MM.1S (cell line): ENCODE results near the gene IDH3G.

ENCODE experiments used
- DNase-seq: peaks from one replicate; pipeline ENCODE4 v3.0.0-alpha.2; 2015
- H2AFZ ChIP-seq: fragments of 300-600 bp; sonication (generic); 2 replicates; pipeline ENCODE4 v1.6.0; 2016; ENCODE audit warnings: antibody characterized with exemption, low read length
- H3F3A ChIP-seq: fragments of 300-600 bp; sonication (generic); 2 replicates; pipeline ENCODE4 v1.6.1; 2016; ENCODE audit warnings: mild to moderate bottlenecking, antibody characterized with exemption, low read length, moderate library complexity, mixed read lengths; ENCODE audit not compliant: insufficient read depth
- H3K27ac ChIP-seq: fragments of 300-600 bp; sonication (generic); 2 replicates; pipeline ENCODE4 v1.5.1; 2016; ENCODE audit warnings: mild to moderate bottlenecking, low read length
- H3K27me3 ChIP-seq: fragments of 300-600 bp; sonication (generic); replicated peaks from 2 replicates; pipeline ENCODE4 v1.6.0; 2016; ENCODE audit warnings: low read length; ENCODE audit not compliant: insufficient read depth
- H3K36me3 ChIP-seq: fragments of 300-600 bp; sonication (generic); replicated peaks from 2 replicates; pipeline ENCODE4 v1.6.1; 2016; ENCODE audit warnings: mild to moderate bottlenecking, low read length, mixed read lengths; ENCODE audit not compliant: insufficient read depth
- H3K4me1 ChIP-seq: fragments of 300-600 bp; sonication (generic); 2 replicates; pipeline ENCODE4 v1.6.1; 2016; ENCODE audit warnings: low read length, mixed read lengths
- H3K4me2 ChIP-seq: fragments of 300-600 bp; sonication (generic); 2 replicates; pipeline ENCODE4 v1.6.0; 2016; ENCODE audit warnings: low read depth, low read length
- H3K4me3 ChIP-seq: fragments of 300-600 bp; sonication (generic); 2 replicates; pipeline ENCODE4 v1.5.1; 2016; ENCODE audit warnings: low read length, mixed read lengths
- H3K79me2 ChIP-seq: fragments of 300-600 bp; sonication (generic); 2 replicates; pipeline ENCODE4 v1.6.1; 2016; ENCODE audit warnings: mixed run types, low read length, mixed read lengths
- H3K9ac ChIP-seq: fragments of 300-600 bp; sonication (generic); 2 replicates; pipeline ENCODE4 v1.6.1; 2016; ENCODE audit warnings: low read length, mixed read lengths
- H3K9me2 ChIP-seq: fragments of 300-600 bp; sonication (generic); replicated peaks from 2 replicates; pipeline ENCODE4 v1.6.1; 2016; ENCODE audit warnings: mild to moderate bottlenecking, low read length, mixed read lengths; ENCODE audit not compliant: insufficient read depth
- H3K9me3 ChIP-seq: fragments of 300-600 bp; sonication (generic); replicated peaks from 2 replicates; pipeline ENCODE4 v1.6.1; 2016; ENCODE audit warnings: mild to moderate bottlenecking, low read length, mixed read lengths; ENCODE audit not compliant: insufficient read depth
- H4K20me1 ChIP-seq: fragments of 300-600 bp; sonication (generic); 2 replicates; pipeline ENCODE4 v1.6.1; 2016; ENCODE audit warnings: mild to moderate bottlenecking, low read length, moderate library complexity, mixed read lengths; ENCODE audit not compliant: insufficient read depth
- CTCF ChIP-seq: fragments of 300-600 bp; sonication (generic); IDR thresholded peaks from 2 replicates; pipeline ENCODE4 v1.5.1; 2016; ENCODE audit warnings: antibody characterized with exemption, low read length, mixed read lengths
- EZH2 ChIP-seq: fragments of 300-600 bp; sonication (generic); optimal IDR thresholded peaks from 2 replicates; pipeline ENCODE3; 2017; ENCODE audit warnings: low read depth, mild to moderate bottlenecking, antibody characterized with exemption, low read length, mixed read lengths
- EZH2phosphoT487 ChIP-seq: fragments of 300-600 bp; sonication (generic); IDR thresholded peaks from 2 replicates; pipeline ENCODE4 v1.6.1; 2018; ENCODE audit warnings: antibody characterized with exemption, low read length

The IDH3G gene

GRCh38 chrX:153766871-153767673 is 27.1 kb downstream of the IDH3G start:
- DNase-seq = no peak
- Histone ChIP-seq H3K4me2 (no peak overlapping the region), H3K4me1 (no peaks in the 10 kb centered on the region), H3K9me2 (no peaks in the 10 kb centered on the region), H3K9ac (no peak overlapping the region), H3K4me3 (no peak overlapping the region), H3F3A (no peaks in the 10 kb centered on the region), H3K27me3 (peaks cover 21% of the 10 kb centered on the region), H3K36me3 (no peaks in the 10 kb centered on the region), H3K79me2 (no peaks in the 10 kb centered on the region), H2AFZ (no peak overlapping the region), H3K27ac (no peak overlapping the region), H4K20me1 (no peaks in the 10 kb centered on the region), H3K9me3 (no peaks in the 10 kb centered on the region)
- TF ChIP-seq EZH2 = no peak

GRCh38 chrX:153766098-153766817 is 27.9 kb downstream of the IDH3G start:
- H3K27me3 ChIP-seq = peaks cover 13% of the 10 kb centered on the region; the same call in 1 of the 2 replicates
- no peaks in the 10 kb centered on the region for H3K9me2 ChIP-seq
- no peak overlapping the region for H3K27ac ChIP-seq
- H3K36me3 ChIP-seq = no peaks in the 10 kb centered on the region
- H3K4me3 ChIP-seq = no peak overlapping the region
- H3K9me3 ChIP-seq = no peaks in the 10 kb centered on the region
- no peaks in the 10 kb centered on the region for H3K4me1 ChIP-seq
- TF ChIP-seq EZH2phosphoT487 (no peak), CTCF (no peak), EZH2 (no peak)
- no peak overlapping the region for H3K4me2 ChIP-seq
- no peak overlapping the region for H2AFZ ChIP-seq
- no peak overlapping the region for H3K9ac ChIP-seq
- no peaks in the 10 kb centered on the region for H3F3A ChIP-seq
- no peaks in the 10 kb centered on the region for H3K79me2 ChIP-seq
- H4K20me1 ChIP-seq = no peaks in the 10 kb centered on the region
- no peak for DNase-seq

- no peaks in the 10 kb centered on the region for H4K20me1 ChIP-seq
- H3K9me2 ChIP-seq = no peaks in the 10 kb centered on the region
- H3K4me1 ChIP-seq = no peaks in the 10 kb centered on the region
- H3K27me3 ChIP-seq = peaks cover 8% of the 10 kb centered on the region; the same call in 1 of the 2 replicates
- no peak for TF ChIP-seq EZH2phosphoT487
- no peak for TF ChIP-seq EZH2
- TF ChIP-seq CTCF = no peak
- no peak overlapping the region for H3K27ac ChIP-seq
- H3F3A ChIP-seq = no peaks in the 10 kb centered on the region
- H3K9me3 ChIP-seq = no peaks in the 10 kb centered on the region
- no peak overlapping the region for H3K9ac ChIP-seq
- H2AFZ ChIP-seq = no peak overlapping the region
- H3K36me3 ChIP-seq = no peaks in the 10 kb centered on the region
- DNase-seq = no peak
- H3K4me2 ChIP-seq = no peak overlapping the region
- no peak overlapping the region for H3K4me3 ChIP-seq
- H3K79me2 ChIP-seq = no peaks in the 10 kb centered on the region
Observed at GRCh38 chrX:153765138-153766079, 28.8 kb downstream of the IDH3G start.
